ENCODE measurements around the gene RNU5B-1. TPM values are rescaled to one million over a fixed set of nuclear protein-coding genes. Genes with fewer than 3 reads are reported as not detected.

The RNU5B-1 gene
- total RNA-seq, 3 donors from 2014 or later (not counting 1 experiment from before 2014, with no cell fraction given) = 15.0 TPM; not detected in 2

DNA sequence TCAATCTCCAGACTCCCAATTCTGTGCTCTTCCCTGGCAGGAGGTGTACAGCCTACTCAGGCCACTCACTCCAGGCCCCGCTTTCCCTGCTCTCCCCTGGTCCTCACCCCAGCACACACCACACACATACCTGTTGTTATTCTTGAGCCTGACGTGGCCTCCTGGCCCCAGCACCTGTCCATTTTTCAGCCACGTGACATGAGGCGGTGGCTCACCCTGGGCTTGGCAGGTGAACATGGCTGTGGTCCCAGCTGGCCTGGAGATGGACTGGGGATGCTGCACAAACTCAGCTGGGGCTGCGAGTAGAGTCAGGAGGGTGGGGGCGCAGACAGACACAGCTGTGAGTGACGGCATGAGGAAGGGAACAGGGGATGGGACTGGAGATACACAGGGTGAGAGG, 27.3 kb downstream of the RNU5B-1 start:
- H3K27me3 Mint-ChIP-seq (ENCODE audit: low read depth in 2 of 2) = no peaks in the 10 kb centered on the region
- H3K9me3 ChIP-seq (ENCODE audit: control insufficient read depth, insufficient read depth, low read length) = no peaks in the 10 kb centered on the region
- no peak for DNase-seq
- TF ChIP-seq, protein P1, sequence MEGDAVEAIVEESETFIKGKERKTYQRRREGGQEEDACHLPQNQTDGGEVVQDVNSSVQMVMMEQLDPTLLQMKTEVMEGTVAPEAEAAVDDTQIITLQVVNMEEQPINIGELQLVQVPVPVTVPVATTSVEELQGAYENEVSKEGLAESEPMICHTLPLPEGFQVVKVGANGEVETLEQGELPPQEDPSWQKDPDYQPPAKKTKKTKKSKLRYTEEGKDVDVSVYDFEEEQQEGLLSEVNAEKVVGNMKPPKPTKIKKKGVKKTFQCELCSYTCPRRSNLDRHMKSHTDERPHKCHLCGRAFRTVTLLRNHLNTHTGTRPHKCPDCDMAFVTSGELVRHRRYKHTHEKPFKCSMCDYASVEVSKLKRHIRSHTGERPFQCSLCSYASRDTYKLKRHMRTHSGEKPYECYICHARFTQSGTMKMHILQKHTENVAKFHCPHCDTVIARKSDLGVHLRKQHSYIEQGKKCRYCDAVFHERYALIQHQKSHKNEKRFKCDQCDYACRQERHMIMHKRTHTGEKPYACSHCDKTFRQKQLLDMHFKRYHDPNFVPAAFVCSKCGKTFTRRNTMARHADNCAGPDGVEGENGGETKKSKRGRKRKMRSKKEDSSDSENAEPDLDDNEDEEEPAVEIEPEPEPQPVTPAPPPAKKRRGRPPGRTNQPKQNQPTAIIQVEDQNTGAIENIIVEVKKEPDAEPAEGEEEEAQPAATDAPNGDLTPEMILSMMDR (IDR thresholded peaks at IDR 0.05) = no peak
- WGBS (ENCODE audit: insufficient coverage) = 90% methylated on average over 6 of the region's 7 CpGs
- H3K9me3 Mint-ChIP-seq = no peaks in the 10 kb centered on the region
- H3K4me3 Mint-ChIP-seq = no peak overlapping the region
- H3K4me1 Mint-ChIP-seq = no peaks in the 10 kb centered on the region
- H3K4me3 ChIP-seq (ENCODE audit: low read length) = no peak overlapping the region
- intact Hi-C loops (cut with micrococcal nuclease) = no loop called here
- no peaks in the 10 kb centered on the region for H3K36me3 Mint-ChIP-seq
- ATAC-seq = no peak
- H3K36me3 ChIP-seq (ENCODE audit: control insufficient read depth, insufficient read depth, low read length) = no peaks in the 10 kb centered on the region
- no peaks in the 10 kb centered on the region for H3K4me1 ChIP-seq (ENCODE audit: control insufficient read depth, insufficient read depth, low read length)
- no peak overlapping the region for H3K27ac Mint-ChIP-seq
- H3K27me3 ChIP-seq (ENCODE audit: control insufficient read depth, insufficient read depth, low read length) = no peaks in the 10 kb centered on the region
- H3K27ac ChIP-seq (ENCODE audit: low read length) = no peak overlapping the region

DNA sequence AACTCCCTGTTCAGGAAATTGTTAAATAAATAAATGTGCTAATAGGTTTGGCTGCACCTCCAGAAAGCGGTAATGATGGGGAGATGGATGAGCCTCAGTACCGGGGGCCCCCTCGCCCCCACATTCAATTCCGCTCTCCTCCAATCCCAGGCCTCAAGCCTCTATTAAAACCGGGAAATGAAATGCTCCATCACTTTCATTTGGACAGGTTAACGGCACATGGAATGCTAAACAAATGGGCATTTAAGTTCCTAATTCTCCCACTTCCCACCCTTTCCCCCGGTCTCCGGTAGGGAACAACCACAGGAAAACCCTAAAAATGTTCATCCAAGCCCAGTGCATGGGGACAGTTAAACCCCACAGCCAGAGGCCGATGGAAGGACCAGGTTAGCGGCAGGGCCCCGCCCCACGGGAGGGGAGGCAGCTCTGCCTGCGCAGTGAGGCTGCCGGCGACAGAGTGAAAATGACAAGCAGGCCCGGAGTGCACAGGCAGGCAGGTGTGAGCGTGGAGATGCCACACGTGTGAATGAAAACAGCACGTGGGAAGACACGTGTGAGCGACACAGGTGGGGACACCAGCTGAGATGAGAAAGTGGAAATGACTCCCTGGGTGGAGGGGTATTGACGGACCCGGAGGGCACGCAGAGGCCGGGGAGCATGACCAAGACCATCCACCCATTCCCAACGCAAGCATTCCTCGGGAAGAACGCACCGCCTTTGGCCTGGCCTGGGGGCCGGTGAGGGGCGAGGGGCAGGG, 28.1 kb downstream of the RNU5B-1 start:
- no peaks in the 10 kb centered on the region for H3K4me1 Mint-ChIP-seq
- H3K27ac Mint-ChIP-seq = no peak overlapping the region
- Histone ChIP-seq H3K27ac (ENCODE audit: low read length) (no peak overlapping the region), H3K9me3 (ENCODE audit: control insufficient read depth, insufficient read depth, low read length) (no peaks in the 10 kb centered on the region), H3K36me3 (ENCODE audit: control insufficient read depth, insufficient read depth, low read length) (no peaks in the 10 kb centered on the region), H3K4me1 (ENCODE audit: control insufficient read depth, insufficient read depth, low read length) (no peaks in the 10 kb centered on the region), H3K4me3 (ENCODE audit: low read length) (no peak overlapping the region), H3K27me3 (ENCODE audit: control insufficient read depth, insufficient read depth, low read length) (no peaks in the 10 kb centered on the region)
- H3K9me3 Mint-ChIP-seq = no peaks in the 10 kb centered on the region
- H3K4me3 Mint-ChIP-seq = no peak overlapping the region
- TF ChIP-seq, protein P1 (IDR thresholded peaks at IDR 0.05) = no peak
- DNase-seq = no peak
- intact Hi-C loops (cut with micrococcal nuclease) = no loop called here
- H3K27me3 Mint-ChIP-seq (ENCODE audit: low read depth in 2 of 2) = no peaks in the 10 kb centered on the region
- H3K36me3 Mint-ChIP-seq = no peaks in the 10 kb centered on the region
- no peak for ATAC-seq
- WGBS (ENCODE audit: insufficient coverage) = 92% methylated on average over 27 of the region's 31 CpGs

DNA sequence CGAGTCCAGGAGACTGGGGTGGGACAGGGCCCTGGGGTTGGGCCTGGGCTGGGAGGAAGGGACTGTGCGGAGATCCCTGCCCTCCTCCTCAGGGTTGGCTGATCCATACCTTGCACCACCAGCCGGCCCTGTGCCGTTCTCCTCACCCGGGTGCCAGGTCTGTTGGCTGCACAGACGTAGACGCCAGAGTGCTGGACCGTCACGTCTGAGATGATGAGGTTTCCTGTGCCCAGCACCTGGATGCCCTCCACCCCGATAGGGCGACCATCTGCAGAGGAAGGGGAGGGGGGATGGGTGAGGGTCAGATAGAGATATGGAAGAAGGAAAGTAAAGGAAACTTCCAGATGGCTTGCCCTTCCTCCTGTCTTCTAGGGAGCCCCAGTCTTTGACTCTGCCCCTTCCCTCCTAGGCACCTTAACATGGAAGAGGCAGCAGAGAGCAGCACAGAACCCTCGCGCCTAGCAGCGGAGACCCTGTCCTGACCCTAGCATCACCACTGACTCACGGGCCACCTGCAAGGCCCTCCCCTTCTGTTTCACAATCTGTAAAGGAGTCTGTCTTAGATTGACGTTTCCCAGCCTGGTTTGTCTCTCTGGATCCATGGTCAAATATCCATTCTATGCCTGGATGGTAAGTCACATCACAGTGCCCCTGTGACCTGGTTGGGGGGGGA, 28.8 kb downstream of the RNU5B-1 start:
- Mint-ChIP-seq H3K9me3 (no peaks in the 10 kb centered on the region), H3K4me3 (no peak overlapping the region), H3K27me3 (ENCODE audit: low read depth in 2 of 2) (no peaks in the 10 kb centered on the region), H3K27ac (no peak overlapping the region), H3K36me3 (no peaks in the 10 kb centered on the region), H3K4me1 (no peaks in the 10 kb centered on the region)
- intact Hi-C loops (cut with micrococcal nuclease) = no loop called here
- Histone ChIP-seq H3K27me3 (ENCODE audit: control insufficient read depth, insufficient read depth, low read length) (no peaks in the 10 kb centered on the region), H3K4me3 (ENCODE audit: low read length) (no peak overlapping the region), H3K4me1 (ENCODE audit: control insufficient read depth, insufficient read depth, low read length) (no peaks in the 10 kb centered on the region), H3K9me3 (ENCODE audit: control insufficient read depth, insufficient read depth, low read length) (no peaks in the 10 kb centered on the region), H3K36me3 (ENCODE audit: control insufficient read depth, insufficient read depth, low read length) (no peaks in the 10 kb centered on the region), H3K27ac (ENCODE audit: low read length) (no peak overlapping the region)
- no peak for DNase-seq
- 78% methylated on average over 16 of the region's 16 CpGs for WGBS (ENCODE audit: insufficient coverage)
- TF ChIP-seq, protein P1 (IDR thresholded peaks at IDR 0.05) = no peak
- ATAC-seq = no peak
